HepG2 (cell line): ENCODE measurements around the gene DHRS4L2. TPM values are rescaled to one million over a fixed set of nuclear protein-coding genes. Genes with fewer than 3 reads are reported as not detected.

Source experiments
- ARNT2 ChIP-seq: sonication (generic); formaldehyde crosslinking; IDR thresholded peaks from 2 replicates; pipeline ENCODE4 v1.8.0; 2022; ENCODE audit warnings: mild to moderate bottlenecking, low read depth, missing genetic modification reagents, moderate library complexity
- ATF7 ChIP-seq, 2 experiments: fragments of 450-650 bp in 1 of 2; sonication (generic) in 1 of 2; formaldehyde crosslinking in 1 of 2; IDR thresholded peaks; 2 replicates each; pipeline versions ENCODE4 v1.4.0 to v1.6.1; 2016 to 2020; ENCODE audit warnings: antibody characterized with exemption in 1 of 2, mild to moderate bottlenecking in 1 of 2, missing genetic modification reagents in 1 of 2
- BCLAF1 ChIP-seq: fragments of 450-650 bp; IDR thresholded peaks from 2 replicates; pipeline ENCODE4 v1.6.1; 2017; ENCODE audit warnings: mild to moderate bottlenecking
- CAMTA2 ChIP-seq: sonication (generic); formaldehyde crosslinking; IDR thresholded peaks from 2 replicates; pipeline ENCODE4 v1.4.0; 2020; ENCODE audit warnings: mild to moderate bottlenecking, missing genetic modification reagents, borderline replicate concordance
- CC2D1A ChIP-seq: sonication (generic); formaldehyde crosslinking; IDR thresholded peaks from 2 replicates; pipeline ENCODE4 v1.8.1; 2023; ENCODE audit warnings: mild to moderate bottlenecking, missing genetic modification reagents
- CEBPG ChIP-seq: IDR thresholded peaks from 2 replicates; pipeline ENCODE4 v1.6.1; 2016
- ERF ChIP-seq: IDR thresholded peaks from 2 replicates; pipeline ENCODE4 v1.6.1; 2018; ENCODE audit warnings: missing biosample characterization, missing genetic modification reagents
- HIVEP1 ChIP-seq: sonication (generic); formaldehyde crosslinking; IDR thresholded peaks from 2 replicates; pipeline ENCODE4 v1.4.0; 2020; ENCODE audit warnings: mild to moderate bottlenecking, missing genetic modification reagents
- HMGXB3 ChIP-seq: sonication (generic); formaldehyde crosslinking; IDR thresholded peaks from 2 replicates; pipeline ENCODE4 v1.4.0; 2020; ENCODE audit warnings: missing genetic modification reagents, borderline replicate concordance
- MAX ChIP-seq: IDR thresholded peaks from 2 replicates; pipeline ENCODE4 v1.6.1; 2012; ENCODE audit warnings: inconsistent platforms
- NFYC ChIP-seq: IDR thresholded peaks from 2 replicates; pipeline ENCODE4 v1.6.1; 2016; ENCODE audit warnings: missing genetic modification reagents, missing compliant biosample characterization
- NR1H2 ChIP-seq: sonication (generic); formaldehyde crosslinking; IDR thresholded peaks from 2 replicates; pipeline ENCODE4 v1.8.1; 2022; ENCODE audit warnings: low read depth, missing genetic modification reagents, borderline replicate concordance
- NR2F2 ChIP-seq: IDR thresholded peaks from 2 replicates; pipeline ENCODE4 v1.6.1; 2012; ENCODE audit warnings: low read depth, inconsistent platforms, borderline replicate concordance
- RFX1 ChIP-seq: fragments of 450-650 bp; IDR thresholded peaks from 2 replicates; pipeline ENCODE4 v1.6.1; 2017
- SP140L ChIP-seq: sonication (generic); formaldehyde crosslinking; IDR thresholded peaks from 2 replicates; pipeline ENCODE4 v1.4.0; 2020; ENCODE audit warnings: missing genetic modification reagents, borderline replicate concordance
- ZC3H4 ChIP-seq: sonication (generic); formaldehyde crosslinking; IDR thresholded peaks from 2 replicates; pipeline ENCODE4 v1.4.0; 2020; ENCODE audit warnings: missing genetic modification reagents, borderline replicate concordance
- ZFP1 ChIP-seq: IDR thresholded peaks from 2 replicates; pipeline ENCODE4 v1.6.1; 2016
- ZNF121 ChIP-seq: sonication (generic); formaldehyde crosslinking; IDR thresholded peaks from 2 replicates; pipeline ENCODE4 v1.5.0; 2020; ENCODE audit warnings: mild to moderate bottlenecking, missing genetic modification reagents
- ZNF251 ChIP-seq: sonication (generic); formaldehyde crosslinking; IDR thresholded peaks from 2 replicates; pipeline ENCODE4 v1.9.0; 2021; ENCODE audit warnings: mild to moderate bottlenecking, missing genetic modification reagents
- ZNF281 ChIP-seq: sonication (generic); formaldehyde crosslinking; IDR thresholded peaks from 2 replicates; pipeline ENCODE4 v1.4.0; 2020; ENCODE audit warnings: missing genetic modification reagents, borderline replicate concordance
- polyA plus RNA-seq, 8 experiments: library from polyadenylated mRNA; depleted of rRNA in 3 of 8; stranded (reverse) in 7 of 8; unstranded in 1 of 8; fragments of >200 nt; fragmentation: Illumina TruSeq in 4 of 8; extraction: Trizol in 4 of 8; gene quantifications; 2 replicates each; pipeline versions ENCODE4 v1.2.1 to v1.2.3, GENCODE V29; 2011 to 2016; ENCODE audit warnings: low read depth in 4 of 8, missing spikeins in 1 of 8, mixed read lengths in 1 of 8; ENCODE audit not compliant: insufficient read depth in 1 of 8
- total RNA-seq, 5 experiments: library from RNA; depleted of rRNA; stranded (reverse); fragments of >200 nt; fragmentation: Illumina TruSeq; extraction: Trizol; gene quantifications; 2 replicates each; pipeline ENCODE4 v1.2.3, GENCODE V29; 2016; ENCODE audit warnings: low read depth in 1 of 5

Gene DHRS4L2
- total and polyA plus RNA-seq, 2 of the 13 experiments (the other 11 are each of a cell fraction or from before 2014, with no cell fraction given) = 24.7 to 38.2 TPM

GRCh38 chr14:24051789-24052655, 63.3 kb downstream of the DHRS4L2 start, which contains the start of gene CARMIL3 (continued):
- no peak for TF ChIP-seq BCLAF1
- TF ChIP-seq CC2D1A (CRISPR knock-in tag) = no peak; the same call in 1 of the 2 replicates
- TF ChIP-seq HMGXB3 (CRISPR knock-in tag) = peak; percentile 91
- TF ChIP-seq ZFP1 = 0 out of 2 replicates have a peak, but pooled peaks have one; percentile 47
- no peak for TF ChIP-seq ZNF121 (CRISPR knock-in tag)
- TF ChIP-seq NFYC (CRISPR knock-in tag) = no peak; the same call in 1 of the 2 replicates
- peak; percentile 58 for TF ChIP-seq ERF
- no peak for TF ChIP-seq NR2F2
- no peak for TF ChIP-seq ZC3H4
- no peak for TF ChIP-seq ATF7 (IDR thresholded peaks at IDR 0.05)
- TF ChIP-seq ATF7 (CRISPR knock-in tag; IDR thresholded peaks at IDR 0.05) = peak; percentile 44
- peak; percentile 18; the same call in 1 of the 2 replicates for TF ChIP-seq NR1H2 (CRISPR knock-in tag)
- TF ChIP-seq ZNF281 (CRISPR knock-in tag) = peak; percentile 81
- TF ChIP-seq MAX = no peak
- TF ChIP-seq ZNF251 (CRISPR knock-in tag) = no peak; the same call in 1 of the 2 replicates
- TF ChIP-seq SP140L (CRISPR knock-in tag) = no peak; the same call in 1 of the 2 replicates
- TF ChIP-seq CAMTA2 = peak; percentile 57; the same call in 1 of the 2 replicates
- no peak for TF ChIP-seq CEBPG (CRISPR knock-in tag)
- TF ChIP-seq ARNT2 = peak; percentile 90
- TF ChIP-seq HIVEP1 (CRISPR knock-in tag) = peak; percentile 92
- no peak for TF ChIP-seq RFX1
